NCI-H82 (cell line): ENCODE measurements around the gene NXF3.
"Not testable (repeated sequence)": the region's sequence is repeated elsewhere in the genome, so short reads cannot be mapped to it uniquely, and the experiment has no call there.

Experiments used
- DNase-seq: peaks from one replicate; lab custom pipeline; 2025; lab: John Stamatoyannopoulos, UW

Gene NXF3, protein sequence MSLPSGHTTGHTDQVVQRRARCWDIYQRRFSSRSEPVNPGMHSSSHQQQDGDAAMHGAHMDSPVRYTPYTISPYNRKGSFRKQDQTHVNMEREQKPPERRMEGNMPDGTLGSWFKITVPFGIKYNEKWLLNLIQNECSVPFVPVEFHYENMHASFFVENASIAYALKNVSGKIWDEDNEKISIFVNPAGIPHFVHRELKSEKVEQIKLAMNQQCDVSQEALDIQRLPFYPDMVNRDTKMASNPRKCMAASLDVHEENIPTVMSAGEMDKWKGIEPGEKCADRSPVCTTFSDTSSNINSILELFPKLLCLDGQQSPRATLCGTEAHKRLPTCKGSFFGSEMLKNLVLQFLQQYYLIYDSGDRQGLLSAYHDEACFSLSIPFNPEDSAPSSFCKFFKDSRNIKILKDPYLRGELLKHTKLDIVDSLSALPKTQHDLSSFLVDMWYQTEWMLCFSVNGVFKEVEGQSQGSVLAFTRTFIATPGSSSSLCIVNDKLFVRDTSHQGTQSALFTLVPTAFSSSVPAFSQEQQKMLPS

DNA sequence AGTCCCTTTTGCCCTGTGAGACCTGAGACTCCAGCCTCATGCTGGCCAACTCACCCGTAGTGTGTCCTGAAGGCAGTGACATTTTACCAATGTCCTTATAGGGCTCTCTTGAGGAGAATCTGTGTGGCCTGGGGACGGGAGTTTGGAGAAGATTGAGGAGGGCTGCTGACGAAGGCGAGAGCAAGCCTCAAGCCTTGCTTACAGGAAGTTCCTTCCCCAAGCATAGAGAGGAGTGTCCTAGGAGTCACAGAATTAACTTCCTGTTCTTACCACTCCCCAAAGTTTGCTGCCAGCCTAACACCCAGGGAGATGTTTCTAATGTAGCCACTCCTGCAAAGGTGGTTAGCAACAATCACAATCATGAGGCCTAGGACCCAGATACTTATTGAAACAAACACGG is at the start of gene NXF3:
Gene NXF3, minus strand, starts transcription at position 202 of the 400 bp plus-strand sequence. Its CDS starts 120 bp downstream, at position 82.
- DNase-seq, result no peak

DNA sequence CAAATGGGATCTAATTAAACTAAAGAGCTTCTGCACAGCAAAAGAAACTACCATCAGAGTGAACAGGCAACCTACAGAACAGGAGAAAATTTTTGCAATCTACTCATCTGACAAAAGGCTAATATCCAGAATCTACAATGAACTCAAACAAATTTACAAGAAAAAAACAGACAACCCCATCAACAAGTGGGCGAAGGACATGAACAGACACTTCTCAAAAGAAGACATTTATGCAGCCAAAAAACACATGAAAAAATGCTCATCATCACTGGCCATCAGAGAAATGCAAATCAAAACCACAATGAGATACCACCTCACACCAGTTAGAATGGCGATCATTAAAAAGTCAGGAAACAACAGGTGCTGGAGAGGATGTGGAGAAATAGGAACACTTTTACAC is 43.6 kb upstream of the NXF3 start:
- not testable (repeated sequence) for DNase-seq

DNA sequence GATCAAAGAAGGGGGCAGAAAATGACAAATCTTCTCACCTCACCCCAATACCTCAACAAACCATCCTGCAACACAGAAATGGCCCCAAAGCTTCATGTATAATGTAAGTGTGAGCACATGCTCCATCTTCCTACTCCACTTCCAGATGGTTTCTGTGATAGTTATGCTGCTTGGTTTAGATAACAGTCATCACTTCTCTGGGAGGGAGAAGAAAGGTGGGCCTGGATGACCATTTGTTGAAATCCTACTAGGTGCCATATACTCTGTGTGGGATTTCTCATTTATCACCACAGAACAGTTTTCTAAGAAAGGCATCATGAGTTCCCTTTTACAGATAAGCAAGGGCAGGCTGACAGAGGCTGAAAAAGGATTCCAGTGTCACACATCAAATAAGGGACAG is 31.3 kb upstream of the NXF3 start:
- DNase-seq, result no peak

DNA sequence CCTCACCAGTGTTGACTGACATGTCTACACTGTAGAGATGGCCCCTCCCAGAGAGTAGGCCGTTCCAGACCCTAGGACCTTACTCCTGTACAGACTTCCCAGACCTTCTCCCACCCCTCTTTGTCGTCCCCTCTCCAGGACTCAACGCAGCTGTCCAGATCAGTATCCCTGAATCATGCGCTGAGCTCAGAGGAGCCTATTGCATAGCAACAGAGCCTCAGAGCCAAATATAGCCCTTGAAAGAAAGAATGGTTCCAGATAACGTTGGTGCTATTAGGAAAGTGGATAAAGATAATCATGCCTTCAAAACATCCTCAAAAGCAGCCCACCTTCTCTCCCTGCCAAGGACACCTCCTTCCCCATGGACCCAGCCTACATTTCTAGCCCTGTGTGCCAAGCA is 27.8 kb upstream of the NXF3 start:
- DNase-seq, result no peak

DNA sequence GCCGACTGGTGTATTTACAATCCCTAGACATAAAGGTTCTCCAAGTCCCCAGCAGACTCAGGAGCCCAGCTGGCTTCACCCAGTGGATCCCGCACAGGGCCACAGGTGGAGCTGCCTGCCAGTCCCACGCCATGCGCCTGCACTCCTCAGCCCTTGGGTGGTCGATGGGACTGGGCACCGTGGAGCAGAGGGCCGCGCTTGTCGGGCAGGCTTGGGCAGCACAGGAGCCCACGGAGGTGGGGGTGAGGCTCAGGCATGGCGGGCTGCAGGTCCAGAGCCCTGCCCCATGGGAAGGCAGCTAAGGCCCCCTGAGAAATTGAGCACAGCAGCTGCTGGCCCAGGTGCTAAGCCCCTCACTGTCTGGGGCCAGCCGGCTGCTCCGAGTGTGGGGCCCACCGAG is 24.0 kb upstream of the NXF3 start:
- DNase-seq, result not testable (repeated sequence)

DNA sequence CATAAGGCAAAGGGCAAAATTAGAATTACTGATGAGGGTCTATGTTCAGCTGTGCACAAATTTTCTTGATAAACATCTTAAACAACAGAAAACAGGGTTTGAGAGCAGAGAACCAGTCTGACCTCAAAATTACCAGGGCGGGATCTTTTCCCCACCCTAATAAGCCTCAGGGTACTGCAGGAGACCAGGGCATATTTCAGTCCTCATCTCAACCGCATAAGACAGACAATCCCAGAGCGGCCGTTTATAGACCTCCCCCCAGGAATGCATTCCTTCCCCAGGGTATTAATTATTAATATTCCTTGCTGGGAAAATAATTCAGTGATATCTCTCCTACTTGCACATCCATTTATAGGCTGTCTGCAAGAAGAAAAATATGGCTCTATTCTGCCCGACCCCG is 16.6 kb upstream of the NXF3 start:
- DNase-seq, result not testable (repeated sequence)

DNA sequence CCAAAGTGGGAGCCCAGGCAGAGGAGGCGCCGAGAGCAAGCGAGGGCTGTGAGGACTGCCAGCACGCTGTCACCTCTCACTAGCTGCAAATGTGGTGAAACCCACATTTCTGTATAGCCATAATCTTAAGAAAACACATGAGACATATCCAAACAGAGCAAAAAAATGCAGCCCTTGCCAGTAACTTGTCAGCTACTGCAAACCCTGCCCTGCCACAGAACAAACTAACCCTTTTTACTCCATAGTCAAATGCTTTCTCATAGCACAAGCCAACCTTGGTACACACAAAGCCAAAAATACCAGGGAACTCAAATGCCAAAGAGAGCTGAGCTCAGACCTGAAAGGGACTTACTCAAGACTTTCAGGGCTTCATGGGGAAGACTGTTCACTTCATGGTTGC is 14.9 kb upstream of the NXF3 start:
- no peak for DNase-seq

DNA sequence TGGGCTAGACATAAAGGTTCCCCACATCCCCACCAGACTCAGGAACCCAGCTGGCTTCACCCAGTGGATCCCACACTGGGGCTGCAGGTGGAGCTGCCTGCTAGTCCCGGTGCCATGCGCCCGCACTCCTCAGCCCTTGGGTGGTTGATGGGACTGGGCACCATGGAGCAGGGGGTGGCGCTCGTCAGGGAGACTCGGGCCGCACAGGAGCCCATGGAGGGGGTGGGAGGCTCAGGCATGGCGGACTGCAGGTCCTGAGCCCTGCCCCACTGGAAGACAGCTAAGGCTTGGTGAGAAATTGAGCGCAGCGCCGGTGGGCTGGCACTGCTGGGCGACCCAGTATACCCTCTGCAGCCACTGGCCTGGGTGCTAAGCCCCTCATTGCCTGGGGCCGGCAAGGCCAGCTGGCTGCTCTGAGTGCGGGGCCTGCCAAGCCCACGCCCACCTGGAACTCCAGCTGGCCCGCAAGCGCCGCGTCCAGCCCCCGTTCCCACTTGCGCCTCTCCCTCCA is 14.3 kb upstream of the NXF3 start:
- not testable (repeated sequence) for DNase-seq

DNA sequence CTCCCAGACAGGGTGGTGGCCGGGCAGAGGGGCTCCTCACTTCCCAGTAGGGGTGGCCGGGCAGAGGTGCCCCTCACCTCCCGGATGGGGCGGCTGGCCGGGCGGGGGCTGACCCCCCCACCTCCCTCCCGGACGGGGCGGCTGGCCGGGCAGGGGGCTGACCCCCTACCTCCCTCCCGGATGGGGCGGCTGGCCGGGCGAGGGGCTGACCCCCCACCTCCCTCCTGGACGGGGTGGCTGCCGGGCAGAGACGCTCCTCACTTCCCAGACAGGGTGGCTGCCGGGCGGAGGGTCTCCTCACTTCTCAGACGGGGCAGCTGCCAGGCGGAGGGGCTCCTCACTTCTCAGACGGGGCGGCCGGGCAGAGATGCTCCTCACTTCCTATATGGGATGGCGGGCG is 11.4 kb upstream of the NXF3 start:
- not testable (repeated sequence) for DNase-seq

DNA sequence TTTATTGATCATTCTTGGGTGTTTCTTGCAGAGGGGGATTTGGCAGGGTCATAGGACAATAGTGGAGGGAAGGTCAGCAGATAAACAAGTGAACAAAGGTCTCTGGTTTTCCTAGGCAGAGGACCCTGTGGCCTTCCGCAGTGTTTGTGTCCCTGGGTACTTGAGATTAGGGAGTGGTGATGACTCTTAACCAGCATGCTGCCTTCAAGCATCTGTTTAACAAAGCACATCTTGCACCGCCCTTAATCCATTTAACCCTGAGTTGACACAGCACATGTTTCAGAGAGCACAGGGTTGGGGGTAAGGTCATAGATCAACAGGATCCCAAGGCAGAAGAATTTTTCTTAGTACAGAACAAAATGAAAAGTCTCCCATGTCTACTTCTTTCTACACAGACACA is 10.9 kb upstream of the NXF3 start:
- DNase-seq, result not testable (repeated sequence)

DNA sequence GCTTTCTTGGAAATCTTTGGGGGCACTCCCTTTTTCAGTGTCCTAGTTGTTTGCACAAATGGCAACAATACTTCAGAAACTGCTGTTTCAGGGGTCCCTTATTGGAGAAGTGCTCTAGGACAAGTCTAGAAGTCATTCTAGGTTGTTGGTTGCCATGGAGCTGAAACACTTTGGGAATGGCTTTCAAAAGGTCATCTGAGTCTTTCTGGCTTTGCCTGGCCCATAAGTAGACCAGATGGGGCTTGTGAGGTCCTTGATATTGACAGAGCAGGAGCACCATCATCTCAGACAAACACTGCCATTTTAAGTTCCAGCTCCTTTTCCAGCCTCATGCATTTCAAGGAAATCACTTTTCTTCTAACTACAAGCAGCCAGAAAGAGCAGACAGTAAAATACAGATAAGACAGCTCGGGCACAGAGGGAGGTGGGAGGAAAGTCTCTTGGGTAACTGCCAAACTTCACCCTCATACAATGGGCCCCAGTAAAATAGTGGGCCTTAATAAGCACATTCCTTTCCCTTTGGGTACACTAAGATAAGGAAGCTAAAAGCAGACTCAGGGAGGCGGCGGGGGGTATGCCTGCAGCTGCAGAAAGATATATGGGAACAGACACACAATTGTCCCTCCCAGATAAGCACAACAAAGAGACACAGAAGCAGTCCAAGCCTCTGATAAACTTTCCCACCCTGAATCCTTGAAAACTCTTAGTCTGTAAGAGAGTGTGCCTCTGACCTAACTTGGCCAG is 8.5 kb upstream of the NXF3 start:
- DNase-seq, result peak; percentile 1

DNA sequence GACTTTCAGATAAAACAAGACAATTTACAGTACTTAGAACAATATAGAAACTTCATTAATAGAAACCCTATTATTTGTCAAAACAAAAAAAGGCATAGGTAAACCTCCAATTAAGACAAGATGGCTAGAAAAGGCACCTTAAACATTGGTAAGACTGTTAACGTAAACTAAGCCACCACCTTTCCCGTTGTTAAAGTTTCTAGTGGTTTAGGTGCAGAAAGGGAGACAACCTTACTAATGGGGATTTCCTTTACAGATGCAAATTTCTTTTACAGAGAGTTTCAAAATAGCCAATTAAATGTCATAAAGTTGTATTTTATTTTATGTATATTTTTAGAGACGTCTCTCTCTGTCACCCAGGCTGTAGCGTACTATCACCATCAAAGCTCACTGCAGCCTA is 7.5 kb upstream of the NXF3 start:
- DNase-seq, result no peak

DNA sequence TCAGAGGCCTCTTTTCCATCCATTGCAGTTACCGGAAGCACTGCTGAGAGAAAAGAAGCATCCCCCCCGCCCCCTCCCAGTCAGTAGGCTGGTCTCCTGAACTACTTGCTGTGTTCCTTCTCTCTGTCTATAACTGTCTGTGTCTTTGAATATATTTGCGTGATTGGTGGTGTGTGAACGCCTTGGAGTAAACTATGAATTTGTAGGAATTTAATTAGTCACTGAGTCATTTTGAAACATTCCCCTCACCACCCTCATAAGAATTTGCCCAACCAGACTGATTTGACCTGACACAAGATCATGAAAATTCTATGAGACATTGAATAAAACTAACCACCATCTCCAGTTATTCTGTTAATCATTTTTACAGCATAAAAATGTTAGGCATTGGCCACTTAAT is 6.7 kb upstream of the NXF3 start:
- no peak for DNase-seq

DNA sequence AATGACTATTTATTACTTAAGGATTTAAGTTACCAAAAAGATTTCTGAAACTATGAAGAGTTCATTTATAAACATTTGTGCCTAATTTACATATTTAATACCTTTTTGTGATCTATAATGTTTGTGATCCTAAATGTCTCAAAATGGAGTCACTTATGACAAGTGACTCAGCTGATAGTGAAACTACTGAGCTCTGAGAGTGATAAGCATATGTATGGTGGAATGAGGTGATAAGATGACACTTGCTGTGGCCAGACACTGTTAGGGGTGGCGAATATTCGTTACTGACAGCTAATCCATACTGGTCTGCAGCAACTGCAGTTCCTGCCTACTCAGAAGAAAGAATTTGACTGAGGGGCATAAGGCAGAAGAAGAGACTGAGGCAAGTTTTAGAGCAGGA is 5.5 kb upstream of the NXF3 start:
- DNase-seq, result no peak

DNA sequence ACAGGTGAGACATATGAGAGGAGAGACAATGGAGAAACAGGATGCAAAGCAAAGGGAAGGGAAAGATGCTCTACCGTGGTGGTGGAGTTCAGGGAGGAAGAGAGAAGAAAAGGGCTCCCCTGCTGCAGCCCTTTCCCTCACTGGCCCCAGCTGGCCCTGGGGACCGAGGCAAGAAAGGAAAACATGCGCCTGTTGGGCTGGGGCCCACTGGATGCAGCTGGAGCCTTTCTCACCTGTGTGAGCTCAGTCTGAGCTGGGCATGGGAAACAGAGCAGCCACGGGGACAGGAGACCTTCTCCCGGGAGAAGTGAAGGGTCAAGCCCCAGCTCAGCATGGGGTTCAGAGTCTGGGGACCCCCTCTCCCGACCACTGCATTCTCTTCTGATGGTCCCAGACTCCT is 11.9 kb downstream of the NXF3 start:
- no peak for DNase-seq

DNA sequence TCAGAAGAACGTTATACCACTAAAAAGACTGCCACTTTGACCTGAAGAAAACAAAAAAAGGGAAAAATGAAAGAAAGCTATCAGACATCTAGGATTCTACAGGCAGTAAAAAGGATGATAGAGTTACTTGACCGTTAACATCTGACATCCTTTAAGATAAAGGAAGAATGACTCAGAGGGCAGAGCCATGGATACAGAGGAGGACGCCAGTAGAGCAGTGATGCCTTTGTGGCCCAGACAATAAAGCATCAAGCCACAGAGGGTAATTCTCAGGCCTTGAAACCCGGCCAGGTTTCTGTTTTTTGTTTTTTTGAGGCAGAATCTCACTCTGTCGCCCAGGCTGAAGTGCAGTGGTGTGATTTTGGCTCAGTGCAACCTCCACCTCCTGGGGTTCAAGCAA is 19.5 kb downstream of the NXF3 start:
- DNase-seq, result no peak

DNA sequence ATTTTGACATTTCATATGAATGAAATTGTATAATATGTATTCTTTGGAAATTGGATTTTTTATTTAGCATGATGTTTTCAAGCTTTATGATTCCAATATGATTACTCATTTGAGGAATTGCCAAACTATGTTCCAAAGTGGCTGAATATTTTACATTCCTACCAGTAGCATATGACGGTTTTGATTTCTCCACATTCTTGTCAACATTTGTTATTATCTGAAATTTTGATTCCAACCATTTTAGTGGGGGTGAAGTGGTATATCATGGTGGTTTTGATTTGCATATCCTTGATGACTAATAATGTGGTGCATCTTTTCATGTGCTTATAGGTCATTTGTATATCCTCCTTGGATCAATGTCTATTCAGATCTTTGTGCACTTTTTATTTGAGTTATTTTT is 26.3 kb downstream of the NXF3 start:
- DNase-seq, result no peak

DNA sequence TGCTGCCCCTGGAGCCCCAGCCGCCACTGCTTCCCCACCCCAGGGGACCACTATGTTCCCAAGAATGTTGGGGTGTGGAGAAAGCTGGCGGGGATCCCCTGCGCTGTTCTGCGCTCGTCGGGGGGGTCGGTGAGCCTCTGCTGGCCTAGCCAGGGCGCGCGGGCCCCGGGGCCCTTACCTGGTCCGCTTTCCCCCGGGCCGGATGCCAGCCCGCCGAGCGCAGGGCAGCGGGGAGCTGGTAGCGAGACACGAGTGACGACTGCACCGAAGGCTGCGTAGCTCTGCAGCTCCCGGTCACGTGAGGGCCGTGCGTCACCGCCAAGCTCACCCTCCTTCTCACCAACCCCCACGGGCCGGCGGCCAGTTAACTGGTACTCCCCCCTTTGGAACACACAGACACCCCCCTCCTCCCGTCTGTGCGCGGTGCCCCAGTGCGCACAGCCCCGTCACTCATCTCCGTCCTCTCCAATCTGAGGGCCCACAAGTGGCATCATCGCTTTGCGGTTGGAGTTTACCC is 29.0 kb downstream of the NXF3 start, which contains the start of gene BEX1:
Gene BEX1, minus strand, starts transcription at position 254 of the 517 bp plus-strand sequence. CDS start 897 bp downstream, outside the sequence.
- peak; percentile 97 for DNase-seq

DNA sequence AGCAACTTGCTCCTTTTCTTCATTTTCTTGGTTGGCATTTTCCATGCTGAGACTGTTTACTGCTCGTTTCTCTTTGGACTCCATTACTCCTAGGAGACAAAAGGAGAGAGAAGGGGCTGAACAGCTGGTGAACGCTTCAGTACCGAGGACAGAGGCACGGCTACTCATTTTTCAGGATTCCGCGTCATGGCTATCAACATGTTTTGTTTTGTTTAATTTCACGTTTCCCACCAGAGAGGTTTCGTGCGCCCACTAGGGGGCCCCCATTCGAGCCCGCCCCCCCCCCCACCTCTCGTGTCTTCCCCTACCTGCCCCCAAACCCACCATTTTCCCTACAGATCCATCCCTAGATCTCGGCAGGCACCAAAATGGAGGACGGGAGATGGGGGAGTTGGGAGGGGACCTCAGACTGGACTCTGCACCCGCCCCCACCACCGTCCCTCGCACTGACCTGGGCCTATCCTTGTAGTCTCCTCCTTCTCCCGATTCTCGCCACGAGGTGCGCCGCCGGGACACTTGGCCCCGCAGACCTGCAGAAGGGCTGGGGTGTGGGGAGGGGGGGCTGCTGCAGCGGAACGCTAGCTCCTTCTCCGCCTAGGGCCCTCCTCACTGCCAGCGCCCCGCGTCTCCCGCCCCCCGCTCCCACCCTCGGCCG is 29.6 kb downstream of the NXF3 start:
- peak; percentile 71 for DNase-seq

DNA sequence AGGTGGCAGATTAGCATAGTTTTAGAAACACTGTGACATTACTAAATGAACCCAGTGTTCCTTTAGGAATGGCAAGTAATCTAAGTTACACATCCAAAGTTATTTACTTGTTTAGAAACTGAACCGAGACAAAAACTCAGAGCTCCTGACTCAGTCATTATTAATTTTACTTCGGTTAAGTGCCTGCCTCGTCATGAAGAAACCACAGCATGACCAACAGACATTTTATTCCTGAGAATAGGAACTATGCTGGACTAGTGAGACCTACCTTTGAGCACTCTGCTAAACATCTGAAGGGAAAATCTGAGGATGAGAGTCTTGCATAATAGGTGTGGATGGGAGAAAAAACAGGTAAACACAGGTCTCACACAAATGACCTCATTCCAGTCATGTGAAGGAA is 31.5 kb downstream of the NXF3 start:
- DNase-seq, result no peak

DNA sequence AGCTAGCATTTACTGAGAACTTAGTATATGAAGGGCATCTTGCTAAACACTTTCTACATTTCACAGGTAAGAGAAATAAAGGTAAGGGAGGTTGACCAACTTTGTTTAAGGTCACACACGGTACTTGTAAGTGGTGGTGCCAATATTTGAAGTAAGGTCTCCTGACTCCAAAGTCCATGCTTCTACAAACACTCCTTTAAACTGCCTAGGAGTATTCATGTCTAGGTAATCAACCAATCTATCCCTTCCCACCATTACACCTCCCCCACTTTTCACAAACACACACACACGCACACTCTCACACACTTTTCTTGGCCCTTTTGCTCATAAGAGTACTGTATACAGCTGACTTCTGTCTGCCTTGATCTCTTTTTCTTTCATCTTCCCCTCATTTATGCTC is 36.0 kb downstream of the NXF3 start:
- no peak for DNase-seq

DNA sequence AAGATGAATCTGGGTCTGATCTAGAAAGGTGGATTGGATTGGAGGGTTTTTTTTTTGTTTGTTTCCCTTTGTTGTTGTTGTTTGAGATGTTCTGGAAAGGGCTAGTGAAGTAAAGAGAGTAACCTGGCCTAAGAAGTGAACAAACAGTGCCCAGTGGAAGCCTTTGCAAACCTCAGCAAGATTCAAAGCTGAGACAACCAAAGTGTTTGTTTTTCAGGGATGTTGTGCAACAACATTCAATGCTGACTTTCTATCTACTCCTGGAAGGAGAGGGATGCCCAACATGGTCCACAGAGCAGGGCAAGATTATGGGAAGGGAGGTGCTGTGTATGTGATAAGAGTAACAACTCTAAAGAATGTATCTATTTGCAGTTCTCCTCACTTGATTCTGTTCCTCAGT is 40.3 kb downstream of the NXF3 start:
- no peak for DNase-seq
